HepG2 (cell line): ENCODE measurements around the gene UGP2. TPM values are rescaled to one million over a fixed set of nuclear protein-coding genes. Genes with fewer than 3 reads are reported as not detected.

Source experiments
- ARID4A ChIP-seq: sonication (generic); formaldehyde crosslinking; IDR thresholded peaks from 2 replicates; pipeline ENCODE4 v1.5.0; 2020; ENCODE audit warnings: mild to moderate bottlenecking, missing genetic modification reagents, borderline replicate concordance
- ATF1 ChIP-seq: IDR thresholded peaks from 2 replicates; pipeline ENCODE4 v1.6.1; 2016; ENCODE audit warnings: mild to moderate bottlenecking, control low read depth
- EP300 ChIP-seq, 3 experiments: sonication (generic) in 1 of 3; formaldehyde crosslinking in 1 of 3; IDR thresholded peaks; 2 replicates each; pipeline versions ENCODE4 v1.5.1 to v1.6.1; 2011 to 2020; ENCODE audit warnings: low read depth in 2 of 3, low read length in 2 of 3, borderline replicate concordance in 1 of 3, improper control_type of control experiment in 1 of 3, mild to moderate bottlenecking in 1 of 3, missing genetic modification reagents in 1 of 3, moderate library complexity in 1 of 3
- FOXO4 ChIP-seq: sonication (generic); formaldehyde crosslinking; conservative IDR thresholded peaks from 2 replicates; pipeline ENCODE4 v1.8.1; 2023; ENCODE audit warnings: missing genetic modification reagents
- HOMEZ ChIP-seq: IDR thresholded peaks from 2 replicates; pipeline ENCODE4 v1.6.1; 2016; ENCODE audit warnings: low read depth
- SOX6 ChIP-seq, 2 experiments: fragments of 450-650 bp in 1 of 2; sonication (generic) in 1 of 2; formaldehyde crosslinking in 1 of 2; IDR thresholded peaks; 2 replicates each; pipeline versions ENCODE4 v1.4.0 to v1.6.1; 2017 to 2020; ENCODE audit warnings: antibody characterized with exemption in 1 of 2, mild to moderate bottlenecking in 1 of 2, missing genetic modification reagents in 1 of 2
- TCF7 ChIP-seq: sonication (generic); IDR thresholded peaks from 2 replicates; pipeline ENCODE4 v1.6.1; 2016; ENCODE audit warnings: antibody characterized with exemption, low read depth
- ZNF576 ChIP-seq: sonication (generic); formaldehyde crosslinking; IDR thresholded peaks from 2 replicates; pipeline ENCODE4 v1.4.0; 2020; ENCODE audit warnings: mild to moderate bottlenecking, missing genetic modification reagents
- ZNF580 ChIP-seq: IDR thresholded peaks from 2 replicates; pipeline ENCODE4 v1.6.1; 2016; ENCODE audit warnings: low read depth, borderline replicate concordance
- ZNF770 ChIP-seq: sonication (generic); formaldehyde crosslinking; IDR thresholded peaks from 2 replicates; pipeline ENCODE4 v1.5.0; 2020; ENCODE audit warnings: mild to moderate bottlenecking, missing genetic modification reagents
- ZNF772 ChIP-seq: sonication (generic); formaldehyde crosslinking; IDR thresholded peaks from 2 replicates; pipeline ENCODE4 v1.5.0; 2020; ENCODE audit warnings: mild to moderate bottlenecking, missing genetic modification reagents
- ZSCAN9 ChIP-seq: IDR thresholded peaks from 2 replicates; pipeline ENCODE4 v1.6.1; 2016; ENCODE audit warnings: borderline replicate concordance
- ZXDC ChIP-seq: sonication (generic); formaldehyde crosslinking; IDR thresholded peaks from 2 replicates; pipeline ENCODE4 v1.5.0; 2020; ENCODE audit warnings: mild to moderate bottlenecking, missing genetic modification reagents
- polyA plus RNA-seq, 8 experiments: library from polyadenylated mRNA; depleted of rRNA in 3 of 8; stranded (reverse) in 7 of 8; unstranded in 1 of 8; fragments of >200 nt; fragmentation: Illumina TruSeq in 4 of 8; extraction: Trizol in 4 of 8; gene quantifications; 2 replicates each; pipeline versions ENCODE4 v1.2.1 to v1.2.3, GENCODE V29; 2011 to 2016; ENCODE audit warnings: low read depth in 4 of 8, missing spikeins in 1 of 8, mixed read lengths in 1 of 8; ENCODE audit not compliant: insufficient read depth in 1 of 8
- total RNA-seq, 5 experiments: library from RNA; depleted of rRNA; stranded (reverse); fragments of >200 nt; fragmentation: Illumina TruSeq; extraction: Trizol; gene quantifications; 2 replicates each; pipeline ENCODE4 v1.2.3, GENCODE V29; 2016; ENCODE audit warnings: low read depth in 1 of 5

Gene UGP2
- total and polyA plus RNA-seq, 2 of the 13 experiments (the other 11 are each of a cell fraction or from before 2014, with no cell fraction given): 96.0 to 134 TPM

GRCh38 chr2:63842149-63843061, 709 bp downstream of the UGP2 start (continued):
- TF ChIP-seq ZNF576 (CRISPR knock-in tag): no peak
- no peak; the same call in 1 of the 2 replicates for TF ChIP-seq ATF1 (CRISPR knock-in tag)
- peak; percentile 65; the same call in 1 of the 2 replicates for TF ChIP-seq ARID4A (CRISPR knock-in tag)
- no peak for TF ChIP-seq ZSCAN9
- TF ChIP-seq ZNF770 (CRISPR knock-in tag): no peak
- TF ChIP-seq TCF7: peak; percentile 86
- TF ChIP-seq HOMEZ (CRISPR knock-in tag): peak; percentile 42
- peak in 1 of 2 experiments; percentile 54; a peak in 2 of 4 replicates for TF ChIP-seq EP300 (IDR thresholded peaks at IDR 0.05; ENCODE audit: low read depth in 2 of 2, low read length in 2 of 2)
- no peak for TF ChIP-seq EP300 (CRISPR knock-in tag; IDR thresholded peaks at IDR 0.05; ENCODE audit: borderline replicate concordance)
- no peak for TF ChIP-seq ZXDC
- TF ChIP-seq ZNF580 (CRISPR knock-in tag): no peak
- TF ChIP-seq ZNF772 (CRISPR knock-in tag): peak; percentile 21; the same call in 1 of the 2 replicates
- no peak for TF ChIP-seq SOX6 (IDR thresholded peaks at IDR 0.05)
- TF ChIP-seq SOX6 (CRISPR knock-in tag; IDR thresholded peaks at IDR 0.05): peak; percentile 73; the same call in 1 of the 2 replicates
- 0 out of 2 replicates have a peak, but pooled peaks have one; percentile 72 for TF ChIP-seq FOXO4 (CRISPR knock-in tag)
